GM19023 (cell line): ENCODE results near the gene TCEAL8.

ENCODE experiments used
- ATAC-seq: cut with Tn5 transposase; IDR thresholded peaks from one replicate; pipeline ENCODE4 v1.9.1; 2021; ENCODE audit warnings: mild to moderate bottlenecking, moderate library complexity; ENCODE audit not compliant: unreplicated experiment

The TCEAL8 gene

DNA sequence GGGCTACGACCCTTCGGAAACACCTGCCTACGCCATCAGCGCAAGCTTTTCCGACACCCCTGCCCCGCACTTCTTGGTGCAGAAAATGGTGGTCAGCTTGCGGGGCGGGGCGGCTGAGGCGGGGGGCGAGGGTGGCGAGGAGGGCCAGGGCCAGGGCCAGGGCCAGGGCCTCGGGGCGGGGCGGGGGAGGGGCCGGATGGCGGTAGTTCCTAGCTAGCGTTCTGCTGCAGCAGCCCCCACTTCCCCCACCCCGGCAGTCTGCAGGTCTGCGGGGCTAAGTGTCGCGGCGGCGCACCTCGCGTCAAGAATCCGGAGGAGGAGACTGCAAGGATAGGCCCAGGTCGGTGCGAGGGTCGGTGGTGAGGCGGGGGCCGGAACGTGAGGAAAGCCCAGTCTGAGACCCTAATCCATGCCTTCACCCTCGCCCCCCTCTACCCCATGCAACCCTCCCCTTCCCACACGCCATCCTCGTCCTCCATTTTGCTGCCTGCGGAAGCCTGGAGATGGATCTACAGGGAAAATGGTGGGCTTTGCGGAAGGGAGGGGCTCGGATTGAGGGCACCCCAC is 39.4 kb downstream of the TCEAL8 start:
- peak; percentile 36 for ATAC-seq

GRCh38 chrX:103214870-103215424 is 40.0 kb downstream of the TCEAL8 start, which contains the start of gene BEX4:
Gene BEX4 (plus strand): TSS chrX:103215108. CDS start chrX:103216154, 1,046 bp downstream.
- peak; percentile 83 for ATAC-seq

DNA sequence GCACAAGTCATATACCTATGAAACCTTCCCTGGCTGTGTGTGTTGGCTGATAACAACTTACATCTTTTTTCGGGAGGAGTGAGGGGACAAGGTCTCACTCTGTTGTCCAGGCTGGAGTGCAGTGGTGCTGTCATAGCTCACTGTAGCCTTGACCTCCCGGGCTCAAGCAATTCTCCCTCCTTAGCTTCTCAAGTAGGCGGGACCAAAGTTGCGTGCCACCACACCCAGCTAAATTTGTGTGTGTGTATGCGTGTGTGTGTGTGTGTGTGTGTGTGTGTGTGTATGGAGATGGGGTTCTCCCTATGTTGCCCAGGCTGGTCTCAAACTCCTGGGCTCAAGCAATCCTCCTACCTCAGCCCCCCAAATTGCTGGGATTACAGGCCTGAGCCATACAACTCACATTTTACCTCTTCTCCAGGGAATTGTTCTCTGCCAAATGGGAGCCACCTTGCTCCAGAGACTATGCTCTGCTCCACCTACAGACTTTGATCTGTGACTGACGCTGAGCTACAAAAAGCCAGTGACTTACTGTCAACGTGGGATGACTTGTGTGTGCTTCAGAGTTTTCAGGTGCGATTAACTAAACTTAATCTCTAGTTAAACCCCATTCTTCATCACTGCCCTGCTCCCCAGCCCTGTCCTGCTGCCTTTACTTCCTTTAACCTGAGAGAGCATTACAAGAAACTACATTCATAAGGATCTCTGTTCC is 42.1 kb downstream of the TCEAL8 start:
- no peak for ATAC-seq

DNA sequence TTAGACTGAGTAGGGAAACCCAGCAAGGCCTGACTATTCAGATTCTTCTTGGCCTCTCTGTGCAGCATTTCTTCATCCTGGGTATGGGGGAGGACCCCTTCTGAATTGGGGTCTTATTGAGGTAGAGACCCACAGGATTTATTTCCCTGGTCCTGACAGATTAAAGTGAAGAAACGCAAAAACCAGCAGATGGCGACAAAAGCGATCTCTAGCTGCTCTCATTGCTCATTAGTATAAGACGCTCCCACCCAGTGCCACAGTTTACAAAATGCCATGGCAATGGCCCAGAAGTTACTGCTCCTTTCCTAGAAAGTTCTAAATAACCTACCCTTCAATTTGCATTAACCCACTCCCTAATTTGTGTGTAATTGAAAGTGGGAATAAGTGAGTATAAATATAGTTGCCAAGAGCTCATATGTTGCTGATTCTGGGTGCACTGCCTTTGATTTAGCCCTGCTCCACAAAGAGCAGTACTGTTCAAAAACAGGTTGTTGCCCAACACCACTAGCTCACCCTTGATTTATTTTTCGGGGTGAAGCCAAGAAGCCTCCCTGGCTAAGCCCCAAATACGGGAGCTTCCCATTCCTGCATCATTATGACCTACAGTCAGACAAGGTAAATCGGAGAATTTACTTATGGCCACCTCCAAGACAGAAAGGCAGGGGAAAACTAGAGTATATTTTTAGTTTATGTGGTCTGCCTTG is 43.8 kb downstream of the TCEAL8 start:
- no peak for ATAC-seq

DNA sequence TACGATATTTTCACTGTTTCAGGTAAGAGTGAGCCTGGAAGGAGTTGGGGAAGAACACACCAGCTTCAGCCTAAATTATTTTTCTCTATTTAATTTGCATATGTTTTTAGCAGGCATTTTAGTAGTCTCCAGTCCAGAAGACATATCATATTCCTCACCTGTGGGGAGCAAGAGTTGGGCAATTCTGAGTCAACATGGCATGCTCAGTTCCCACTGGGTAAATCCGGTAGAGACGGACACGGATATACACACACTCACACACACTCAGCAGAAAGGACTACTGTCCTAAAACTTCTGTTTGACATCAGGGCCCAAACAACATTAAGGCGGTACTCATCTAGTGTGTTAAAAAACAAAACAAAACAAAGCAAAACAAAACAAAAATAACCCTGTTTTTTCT is 44.9 kb downstream of the TCEAL8 start:
- ATAC-seq = no peak
